GM23338 (cell line): ENCODE results near the gene EGF. TPM values are rescaled to one million over a fixed set of nuclear protein-coding genes. Genes with fewer than 3 reads are reported as not detected.
"Not testable (repeated sequence)": the region's sequence is repeated elsewhere in the genome, so short reads cannot be mapped to it uniquely, and the experiment has no call there.

Experiments
- ATAC-seq: fragments of 200-7000 bp; cut with Tn5 transposase; 3 replicates; pipeline ENCODE4 v1.9.1; 2020
- DNase-seq: peaks from one replicate; pipeline ENCODE4 v3.0.0-alpha.2; 2015; ENCODE audit warnings: low spot score
- H2AFZ ChIP-seq: fragments of 200-600 bp; sonication (generic); 2 replicates; pipeline ENCODE4 v1.8.0; 2016; ENCODE audit warnings: antibody characterized with exemption, mild to moderate bottlenecking, moderate library complexity
- H3F3A ChIP-seq: fragments of 200-600 bp; sonication (generic); replicated peaks from 2 replicates; pipeline ENCODE4 v1.8.0; 2017; ENCODE audit warnings: antibody characterized with exemption, mixed run types, low read depth
- H3K27ac ChIP-seq: fragments of 200-600 bp; sonication (generic); 2 replicates; pipeline ENCODE4 v1.6.1; 2016; ENCODE audit warnings: low read depth
- H3K27me3 ChIP-seq: fragments of 200-600 bp; sonication (generic); 2 replicates; pipeline ENCODE4 v1.8.0; 2016; ENCODE audit warnings: mild to moderate bottlenecking, mixed run types, moderate library complexity; ENCODE audit not compliant: insufficient read depth
- H3K36me3 ChIP-seq: fragments of 200-600 bp; sonication (generic); 2 replicates; pipeline ENCODE4 v1.8.0; 2016; ENCODE audit warnings: mild to moderate bottlenecking; ENCODE audit not compliant: insufficient read depth
- H3K4me1 ChIP-seq: fragments of 200-600 bp; sonication (generic); 2 replicates; pipeline ENCODE4 v1.8.0; 2016; ENCODE audit warnings: mild to moderate bottlenecking, moderate library complexity; ENCODE audit not compliant: insufficient read depth
- H3K4me2 ChIP-seq: fragments of 200-600 bp; sonication (generic); 2 replicates; pipeline ENCODE4 v1.7.1; 2017; ENCODE audit warnings: mixed run types
- H3K4me3 ChIP-seq: fragments of 200-600 bp; sonication (generic); 2 replicates; pipeline ENCODE4 v1.6.1; 2016; ENCODE audit warnings: mixed run types
- H3K79me2 ChIP-seq: fragments of 200-600 bp; sonication (generic); replicated peaks from 2 replicates; pipeline ENCODE4 v1.8.0; 2017; ENCODE audit warnings: mild to moderate bottlenecking; ENCODE audit not compliant: insufficient read depth
- H3K9me2 ChIP-seq: fragments of 200-600 bp; sonication (generic); 2 replicates; pipeline ENCODE4 v1.8.0; 2017; ENCODE audit not compliant: insufficient read depth
- H4K20me1 ChIP-seq: fragments of 200-600 bp; sonication (generic); replicated peaks from 2 replicates; pipeline ENCODE4 v1.8.0; 2017; ENCODE audit warnings: mild to moderate bottlenecking; ENCODE audit not compliant: insufficient read depth
- H3K27ac Mint-ChIP-seq: 2 replicates; pipeline ENCODE4 v1.8.0; 2020; ENCODE audit warnings: inconsistent platforms, mild to moderate bottlenecking, moderate library complexity, mixed read lengths
- H3K27me3 Mint-ChIP-seq: 3 replicates; pipeline ENCODE4 v1.8.0; 2022; ENCODE audit warnings: low read depth, mild to moderate bottlenecking, moderate library complexity, mixed read lengths, inconsistent platforms; ENCODE audit not compliant: insufficient read depth, poor library complexity
- H3K36me3 Mint-ChIP-seq: 3 replicates; pipeline ENCODE4 v1.8.0; 2021; ENCODE audit warnings: low read depth, mild to moderate bottlenecking, inconsistent platforms, moderate library complexity, mixed read lengths
- H3K4me1 Mint-ChIP-seq: 3 replicates; pipeline ENCODE4 v1.8.0; 2020; ENCODE audit warnings: mild to moderate bottlenecking, inconsistent platforms, mixed read lengths
- H3K4me3 Mint-ChIP-seq: 3 replicates; pipeline ENCODE4 v1.8.0; 2021; ENCODE audit warnings: moderate library complexity, mild to moderate bottlenecking, inconsistent platforms, mixed read lengths
- H3K9me3 Mint-ChIP-seq: 3 replicates; pipeline ENCODE4 v1.8.0; 2020; ENCODE audit warnings: moderate library complexity, mild to moderate bottlenecking, inconsistent platforms, mixed read lengths
- CTCF ChIP-seq, 2 experiments: fragments of 200-600 bp in 1 of 2; sonication (generic) in 1 of 2; conservative IDR thresholded peaks; 2 replicates each; pipeline versions ENCODE4 v1.5.1 to v1.6.1; 2016 to 2017; ENCODE audit warnings: antibody characterized with exemption in 2 of 2, low read depth in 2 of 2, mild to moderate bottlenecking in 2 of 2, moderate library complexity in 1 of 2
- POLR2AphosphoS5 ChIP-seq: IDR thresholded peaks from 2 replicates; pipeline ENCODE4 v1.6.1; 2016; ENCODE audit warnings: antibody characterized with exemption, low read depth
- REST ChIP-seq: IDR thresholded peaks from one replicate; pipeline ENCODE4 v1.6.1; 2018; ENCODE audit warnings: antibody characterized with exemption; ENCODE audit not compliant: unreplicated experiment
- polyA plus RNA-seq: library from polyadenylated mRNA; unstranded; fragments of >200 nt; fragmentation: Nextera tagmentation; extraction: Ambion mirVana; gene quantifications from 2 replicates; pipeline ENCODE4 v1.2.1, GENCODE V29; 2016
- total RNA-seq: library from RNA; depleted of rRNA; stranded (reverse); fragments of >200 nt; shearing (Covaris generic); gene quantifications from 2 replicates; pipeline ENCODE4 v1.2.3, GENCODE V29; 2014

EGF gene
- total and polyA plus RNA-seq, 2 experiments from 2014 or later, result 1.4 to 3.0 TPM

DNA sequence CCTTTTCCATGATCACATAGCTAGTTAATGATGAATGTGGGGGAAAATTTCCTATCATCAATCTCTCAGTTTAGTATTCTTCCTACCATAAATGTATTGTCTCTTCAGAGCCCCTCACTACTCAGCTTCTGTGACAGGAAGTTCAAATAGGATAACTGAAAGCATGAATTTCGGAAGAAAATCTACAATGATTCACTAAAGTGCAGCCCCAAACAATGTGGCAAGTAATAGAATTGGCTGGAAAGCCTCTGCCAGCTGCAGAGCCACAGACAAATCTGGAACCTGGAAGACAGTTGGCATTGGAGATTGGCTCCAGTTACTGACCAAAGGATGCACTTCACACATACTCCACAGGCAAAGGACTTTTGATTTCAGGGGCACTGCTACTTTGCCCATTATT, 35.2 kb downstream of the EGF start:
- Histone ChIP-seq H3K4me2 (no peak overlapping the region), H3F3A (no peaks in the 10 kb centered on the region), H3K79me2 (no peaks in the 10 kb centered on the region), H4K20me1 (no peaks in the 10 kb centered on the region), H3K9me2 (no peaks in the 10 kb centered on the region), H3K4me3 (no peak overlapping the region), H3K27me3 (no peaks in the 10 kb centered on the region), H3K4me1 (peaks cover 3% of the 10 kb centered on the region), H3K36me3 (no peaks in the 10 kb centered on the region), H2AFZ (no peak overlapping the region), H3K27ac (no peak overlapping the region)
- no peak for ATAC-seq
- Mint-ChIP-seq H3K9me3 (no peaks in the 10 kb centered on the region), H3K36me3 (no peaks in the 10 kb centered on the region), H3K4me1 (peaks cover 9% of the 10 kb centered on the region), H3K27me3 (peaks cover 2% of the 10 kb centered on the region), H3K4me3 (no peak overlapping the region), H3K27ac (no peak overlapping the region)
- DNase-seq, result no peak
- no peak for TF ChIP-seq REST

DNA sequence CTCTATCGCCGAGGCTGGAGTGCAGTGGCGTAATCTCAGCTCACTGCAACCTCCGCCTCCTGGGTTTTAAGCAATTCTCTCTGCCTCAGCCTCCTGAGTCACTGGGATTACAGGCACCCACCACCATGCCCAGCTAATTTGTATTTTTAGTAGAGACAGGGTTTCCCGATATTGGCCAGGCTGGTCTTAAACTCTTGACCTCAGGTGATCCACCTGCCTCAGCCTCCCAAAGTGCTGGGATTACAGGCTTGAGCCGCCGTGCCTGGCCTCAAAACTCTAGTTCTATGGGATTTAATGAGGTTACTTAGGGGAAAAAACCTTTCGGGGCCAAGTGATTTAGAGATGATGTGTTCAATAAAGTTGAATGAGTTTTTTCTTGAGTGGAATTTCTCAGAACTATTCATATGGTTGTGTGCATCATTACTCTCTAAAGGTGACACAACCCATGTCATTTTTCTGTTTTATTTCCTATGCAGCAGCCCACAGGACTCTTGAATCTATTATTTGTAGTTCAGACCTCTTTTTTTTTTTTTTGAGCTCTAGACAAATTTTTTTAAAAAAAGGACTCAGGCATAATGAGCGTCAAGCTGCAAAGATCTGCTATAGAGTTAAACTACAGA, 36.5 kb downstream of the EGF start:
- H3K4me1 ChIP-seq, result peaks cover 10% of the 10 kb centered on the region
- not testable (repeated sequence) for H3F3A ChIP-seq, DNase-seq, H3K27me3 ChIP-seq, H3K4me3 Mint-ChIP-seq, H3K36me3 ChIP-seq, H3K9me2 ChIP-seq, ATAC-seq, H3K4me2 ChIP-seq, H3K4me3 ChIP-seq, H3K27ac ChIP-seq, H3K27ac Mint-ChIP-seq, H2AFZ ChIP-seq, H3K9me3 Mint-ChIP-seq, H3K27me3 Mint-ChIP-seq, H3K36me3 Mint-ChIP-seq, H3K79me2 ChIP-seq, H4K20me1 ChIP-seq
- H3K4me1 Mint-ChIP-seq, result peaks cover 13% of the 10 kb centered on the region

GRCh38 chr4:109952612-109953011, 39.9 kb downstream of the EGF start:
- Mint-ChIP-seq H3K4me3 (no peak overlapping the region), H3K27me3 (no peaks in the 10 kb centered on the region), H3K27ac (no peak overlapping the region), H3K9me3 (no peaks in the 10 kb centered on the region), H3K36me3 (no peaks in the 10 kb centered on the region), H3K4me1 (peaks cover 7% of the 10 kb centered on the region)
- no peak overlapping the region for H3K27ac ChIP-seq
- H3K4me3 ChIP-seq, result no peak overlapping the region
- H3K36me3 ChIP-seq, result no peaks in the 10 kb centered on the region
- no peak for ATAC-seq
- H3K4me2 ChIP-seq, result 0 out of 2 replicates have a peak overlapping the region, but pooled peaks have one; percentile 42
- H3K9me2 ChIP-seq, result no peaks in the 10 kb centered on the region
- H2AFZ ChIP-seq, result no peak overlapping the region
- peaks cover 10% of the 10 kb centered on the region for H3K4me1 ChIP-seq
- H3K27me3 ChIP-seq, result no peaks in the 10 kb centered on the region
- no peak for DNase-seq
- TF ChIP-seq CTCF (conservative IDR thresholded peaks at IDR 0.05; ENCODE audit: low read depth in 2 of 2) (peak in 1 of 2 experiments; percentile 18; a peak in 1 of 4 replicates), POLR2AphosphoS5 (no peak)
- no peaks in the 10 kb centered on the region for H4K20me1 ChIP-seq
- H3F3A ChIP-seq, result no peaks in the 10 kb centered on the region
- H3K79me2 ChIP-seq, result no peaks in the 10 kb centered on the region
